SK-N-SH treated with all-trans-retinoic acid at 6 μM for 48 hours (cell line): ENCODE measurements around the gene UBL3.

Experiments used
- ATAC-seq: fragments of 200-7000 bp; cut with Tn5 transposase; 3 replicates; pipeline ENCODE4 v1.9.1; 2020; ENCODE audit warnings: mild to moderate bottlenecking, moderate library complexity
- BACH2 ChIP-seq: fragments of 250-450 bp; sonication (Bioruptor Pico); IDR thresholded peaks from 2 replicates; pipeline ENCODE4 v1.9.0; 2021; ENCODE audit warnings: mild to moderate bottlenecking, borderline replicate concordance
- CSDC2 ChIP-seq: fragments of 250-450 bp; sonication (Bioruptor Pico); IDR thresholded peaks from 2 replicates; pipeline ENCODE4 v1.5.0; 2020; ENCODE audit warnings: mild to moderate bottlenecking, moderate library complexity
- ISL1 ChIP-seq: fragments of 250-450 bp; sonication (Bioruptor Pico); IDR thresholded peaks from 2 replicates; pipeline ENCODE4 v2.1.2; 2022; ENCODE audit warnings: mild to moderate bottlenecking, moderate library complexity
- OSR1 ChIP-seq: fragments of 250-450 bp; sonication (Bioruptor Pico); IDR thresholded peaks from 2 replicates; pipeline ENCODE4 v1.8.0; 2022; ENCODE audit warnings: moderate library complexity, mild to moderate bottlenecking, inconsistent platforms
- RARB ChIP-seq: fragments of 250-450 bp; sonication (Bioruptor Pico); IDR thresholded peaks from 2 replicates; pipeline ENCODE4 v1.8.0; 2021; ENCODE audit warnings: mild to moderate bottlenecking, moderate library complexity
- SNAI2 ChIP-seq: fragments of 250-450 bp; sonication (Bioruptor Pico); IDR thresholded peaks from 2 replicates; pipeline ENCODE4 v1.5.0; 2020; ENCODE audit warnings: mild to moderate bottlenecking, moderate library complexity
- TOX ChIP-seq: fragments of 250-450 bp; sonication (Bioruptor Pico); IDR thresholded peaks from 2 replicates; pipeline ENCODE4 v1.8.0; 2021; ENCODE audit warnings: mild to moderate bottlenecking, moderate library complexity, borderline replicate concordance
- ZFP3 ChIP-seq: fragments of 250-450 bp; sonication (Bioruptor Pico); IDR thresholded peaks from 2 replicates; pipeline ENCODE4 v1.5.0; 2020; ENCODE audit warnings: mild to moderate bottlenecking, moderate library complexity
- ZFP30 ChIP-seq: fragments of 450-650 bp; formaldehyde crosslinking; IDR thresholded peaks from 2 replicates; pipeline ENCODE4 v1.5.0; 2022; ENCODE audit warnings: mild to moderate bottlenecking, moderate library complexity
- ZNF565 ChIP-seq: fragments of 450-650 bp; formaldehyde crosslinking; conservative IDR thresholded peaks from 2 replicates; pipeline ENCODE4 v1.5.0; 2020; ENCODE audit warnings: low read depth, mild to moderate bottlenecking, moderate library complexity
- ZNF70 ChIP-seq: fragments of 450-650 bp; formaldehyde crosslinking; IDR thresholded peaks from 2 replicates; pipeline ENCODE4 v1.5.0; 2020; ENCODE audit warnings: mild to moderate bottlenecking, moderate library complexity
- ZNF8 ChIP-seq: fragments of 450-650 bp; formaldehyde crosslinking; IDR thresholded peaks from 2 replicates; pipeline ENCODE4 v1.5.0; 2020; ENCODE audit warnings: mild to moderate bottlenecking, moderate library complexity
- TF ChIP-seq, protein P1 (sequence below): fragments of 250-450 bp; sonication (Bioruptor Pico); IDR thresholded peaks from 2 replicates; pipeline ENCODE4 v1.5.1; 2020; ENCODE audit warnings: low read depth, mild to moderate bottlenecking, moderate library complexity
- TF ChIP-seq, protein P2 (sequence below): fragments of 250-450 bp; sonication (Bioruptor Pico); IDR thresholded peaks from 2 replicates; pipeline ENCODE4 v1.5.1; 2021; ENCODE audit warnings: mild to moderate bottlenecking, moderate library complexity
- TF ChIP-seq, protein P3 (sequence below): fragments of 250-450 bp; sonication (Bioruptor Pico); IDR thresholded peaks from 2 replicates; pipeline ENCODE4 v1.8.0; 2021; ENCODE audit warnings: low read depth, mild to moderate bottlenecking, moderate library complexity, borderline replicate concordance
- TF ChIP-seq, protein P4 (sequence below): fragments of 250-450 bp; sonication (Bioruptor Pico); IDR thresholded peaks from 2 replicates; pipeline ENCODE4 v1.5.0; 2020; ENCODE audit warnings: mild to moderate bottlenecking, moderate library complexity
- TF ChIP-seq, protein P5 (sequence below): fragments of 250-450 bp; sonication (Bioruptor Pico); IDR thresholded peaks from 2 replicates; pipeline ENCODE4 v1.8.0; 2020; ENCODE audit warnings: mild to moderate bottlenecking, moderate library complexity, borderline replicate concordance

UBL3 gene

DNA sequence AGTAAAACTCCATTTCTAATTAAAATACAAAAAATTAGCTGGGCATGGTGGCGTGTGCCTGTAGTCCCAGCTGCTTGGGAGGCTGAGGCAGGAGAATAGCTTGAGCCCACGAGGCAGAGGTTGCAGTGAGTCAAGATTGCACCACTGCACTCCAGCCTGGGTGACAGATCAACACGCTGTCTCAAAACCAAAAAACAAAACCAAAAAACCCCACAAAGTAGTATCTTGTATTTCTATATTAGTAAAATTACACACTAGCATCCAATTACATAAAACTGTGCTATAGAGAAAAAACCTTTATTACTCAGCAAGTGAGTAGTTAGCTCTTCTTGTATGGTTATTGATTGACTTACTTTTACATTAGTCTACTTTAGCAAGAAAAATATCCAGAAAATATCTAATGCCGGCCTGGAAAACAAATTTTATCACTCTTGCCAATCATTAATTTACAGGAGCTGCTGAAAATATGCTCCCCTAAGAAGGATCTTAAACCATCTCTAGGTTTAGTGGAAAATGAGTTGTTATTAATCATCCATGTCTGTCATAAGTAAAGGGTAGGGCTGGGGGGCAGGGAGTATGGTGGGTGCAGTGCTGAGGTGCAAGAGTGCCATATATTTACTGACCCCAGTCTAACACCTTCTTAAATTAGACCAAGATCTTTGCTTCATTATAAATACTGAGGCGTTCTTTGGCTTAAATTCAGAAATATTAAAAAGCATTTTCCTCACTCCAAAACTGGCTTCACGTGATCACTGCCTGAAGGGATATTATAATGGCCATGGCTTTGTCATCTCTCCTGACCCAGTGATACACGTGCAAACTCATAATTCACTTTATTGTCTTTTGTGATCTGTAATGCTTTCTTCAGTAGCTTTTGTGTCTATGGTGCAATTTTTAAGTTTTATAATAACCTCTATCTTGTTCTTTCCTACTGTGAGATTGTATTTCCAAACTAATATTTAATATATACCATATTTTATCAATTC is 44.1 kb downstream of the UBL3 start (continued):
- TF ChIP-seq, protein P1, sequence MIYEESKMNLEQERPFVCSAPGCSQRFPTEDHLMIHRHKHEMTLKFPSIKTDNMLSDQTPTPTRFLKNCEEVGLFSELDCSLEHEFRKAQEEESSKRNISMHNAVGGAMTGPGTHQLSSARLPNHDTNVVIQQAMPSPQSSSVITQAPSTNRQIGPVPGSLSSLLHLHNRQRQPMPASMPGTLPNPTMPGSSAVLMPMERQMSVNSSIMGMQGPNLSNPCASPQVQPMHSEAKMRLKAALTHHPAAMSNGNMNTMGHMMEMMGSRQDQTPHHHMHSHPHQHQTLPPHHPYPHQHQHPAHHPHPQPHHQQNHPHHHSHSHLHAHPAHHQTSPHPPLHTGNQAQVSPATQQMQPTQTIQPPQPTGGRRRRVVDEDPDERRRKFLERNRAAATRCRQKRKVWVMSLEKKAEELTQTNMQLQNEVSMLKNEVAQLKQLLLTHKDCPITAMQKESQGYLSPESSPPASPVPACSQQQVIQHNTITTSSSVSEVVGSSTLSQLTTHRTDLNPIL (CRISPR knock-in tag): no peak
- TF ChIP-seq, protein P2, sequence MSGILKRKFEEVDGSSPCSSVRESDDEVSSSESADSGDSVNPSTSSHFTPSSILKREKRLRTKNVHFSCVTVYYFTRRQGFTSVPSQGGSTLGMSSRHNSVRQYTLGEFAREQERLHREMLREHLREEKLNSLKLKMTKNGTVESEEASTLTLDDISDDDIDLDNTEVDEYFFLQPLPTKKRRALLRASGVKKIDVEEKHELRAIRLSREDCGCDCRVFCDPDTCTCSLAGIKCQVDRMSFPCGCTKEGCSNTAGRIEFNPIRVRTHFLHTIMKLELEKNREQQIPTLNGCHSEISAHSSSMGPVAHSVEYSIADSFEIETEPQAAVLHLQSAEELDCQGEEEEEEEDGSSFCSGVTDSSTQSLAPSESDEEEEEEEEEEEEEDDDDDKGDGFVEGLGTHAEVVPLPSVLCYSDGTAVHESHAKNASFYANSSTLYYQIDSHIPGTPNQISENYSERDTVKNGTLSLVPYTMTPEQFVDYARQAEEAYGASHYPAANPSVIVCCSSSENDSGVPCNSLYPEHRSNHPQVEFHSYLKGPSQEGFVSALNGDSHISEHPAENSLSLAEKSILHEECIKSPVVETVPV (CRISPR knock-in tag): no peak
- TF ChIP-seq, protein P3, sequence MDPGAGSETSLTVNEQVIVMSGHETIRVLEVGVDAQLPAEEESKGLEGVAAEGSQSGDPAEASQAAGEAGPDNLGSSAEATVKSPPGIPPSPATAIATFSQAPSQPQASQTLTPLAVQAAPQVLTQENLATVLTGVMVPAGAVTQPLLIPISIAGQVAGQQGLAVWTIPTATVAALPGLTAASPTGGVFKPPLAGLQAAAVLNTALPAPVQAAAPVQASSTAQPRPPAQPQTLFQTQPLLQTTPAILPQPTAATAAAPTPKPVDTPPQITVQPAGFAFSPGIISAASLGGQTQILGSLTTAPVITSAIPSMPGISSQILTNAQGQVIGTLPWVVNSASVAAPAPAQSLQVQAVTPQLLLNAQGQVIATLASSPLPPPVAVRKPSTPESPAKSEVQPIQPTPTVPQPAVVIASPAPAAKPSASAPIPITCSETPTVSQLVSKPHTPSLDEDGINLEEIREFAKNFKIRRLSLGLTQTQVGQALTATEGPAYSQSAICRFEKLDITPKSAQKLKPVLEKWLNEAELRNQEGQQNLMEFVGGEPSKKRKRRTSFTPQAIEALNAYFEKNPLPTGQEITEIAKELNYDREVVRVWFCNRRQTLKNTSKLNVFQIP (CRISPR knock-in tag): no peak

DNA sequence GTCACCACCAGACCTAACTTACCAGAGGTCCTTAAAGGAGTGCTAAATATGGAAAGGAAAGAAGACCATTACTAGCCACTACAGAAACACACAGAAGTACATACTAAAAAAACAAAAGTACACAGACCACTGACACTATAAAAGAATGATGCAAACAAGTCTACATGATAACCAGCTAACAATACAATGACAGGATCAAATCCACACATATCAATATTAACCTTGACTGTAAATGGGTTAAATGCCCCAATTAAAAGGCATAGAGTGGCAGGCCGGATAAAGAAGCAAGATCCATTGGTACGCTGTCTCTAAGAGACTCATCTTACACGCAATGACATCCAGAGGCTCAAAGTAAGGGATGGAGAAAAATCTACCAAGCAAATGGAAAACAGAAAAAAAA is 47.2 kb downstream of the UBL3 start:
- TF ChIP-seq, protein P3 (CRISPR knock-in tag): no peak
- TF ChIP-seq, protein P4, sequence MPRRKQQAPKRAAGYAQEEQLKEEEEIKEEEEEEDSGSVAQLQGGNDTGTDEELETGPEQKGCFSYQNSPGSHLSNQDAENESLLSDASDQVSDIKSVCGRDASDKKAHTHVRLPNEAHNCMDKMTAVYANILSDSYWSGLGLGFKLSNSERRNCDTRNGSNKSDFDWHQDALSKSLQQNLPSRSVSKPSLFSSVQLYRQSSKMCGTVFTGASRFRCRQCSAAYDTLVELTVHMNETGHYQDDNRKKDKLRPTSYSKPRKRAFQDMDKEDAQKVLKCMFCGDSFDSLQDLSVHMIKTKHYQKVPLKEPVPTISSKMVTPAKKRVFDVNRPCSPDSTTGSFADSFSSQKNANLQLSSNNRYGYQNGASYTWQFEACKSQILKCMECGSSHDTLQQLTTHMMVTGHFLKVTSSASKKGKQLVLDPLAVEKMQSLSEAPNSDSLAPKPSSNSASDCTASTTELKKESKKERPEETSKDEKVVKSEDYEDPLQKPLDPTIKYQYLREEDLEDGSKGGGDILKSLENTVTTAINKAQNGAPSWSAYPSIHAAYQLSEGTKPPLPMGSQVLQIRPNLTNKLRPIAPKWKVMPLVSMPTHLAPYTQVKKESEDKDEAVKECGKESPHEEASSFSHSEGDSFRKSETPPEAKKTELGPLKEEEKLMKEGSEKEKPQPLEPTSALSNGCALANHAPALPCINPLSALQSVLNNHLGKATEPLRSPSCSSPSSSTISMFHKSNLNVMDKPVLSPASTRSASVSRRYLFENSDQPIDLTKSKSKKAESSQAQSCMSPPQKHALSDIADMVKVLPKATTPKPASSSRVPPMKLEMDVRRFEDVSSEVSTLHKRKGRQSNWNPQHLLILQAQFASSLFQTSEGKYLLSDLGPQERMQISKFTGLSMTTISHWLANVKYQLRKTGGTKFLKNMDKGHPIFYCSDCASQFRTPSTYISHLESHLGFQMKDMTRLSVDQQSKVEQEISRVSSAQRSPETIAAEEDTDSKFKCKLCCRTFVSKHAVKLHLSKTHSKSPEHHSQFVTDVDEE (CRISPR knock-in tag): no peak
- TF ChIP-seq BACH2 (CRISPR knock-in tag) (no peak), ZNF70 (CRISPR knock-in tag) (no peak), CSDC2 (CRISPR knock-in tag) (no peak), OSR1 (CRISPR knock-in tag) (no peak), SNAI2 (no peak)
- ATAC-seq: no peak

DNA sequence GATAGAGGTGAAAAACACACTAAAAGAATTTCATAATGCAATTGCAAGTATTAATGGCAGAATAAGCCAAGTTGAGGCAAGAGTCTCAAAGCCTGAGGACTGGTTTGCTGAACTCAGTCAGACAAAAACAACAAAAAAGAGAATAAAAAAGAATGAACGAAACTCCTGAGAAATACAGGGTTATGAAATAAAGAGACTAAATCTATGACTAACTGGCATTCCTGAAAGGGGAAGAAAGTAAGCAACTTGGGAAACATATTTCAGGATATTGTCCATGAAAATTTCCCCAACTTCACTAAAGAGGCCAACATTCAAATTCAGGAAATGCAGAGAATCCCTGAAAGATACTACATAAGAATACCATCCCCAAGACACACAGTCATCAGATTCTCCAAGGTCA is 47.8 kb downstream of the UBL3 start:
- ATAC-seq: no peak
- TF ChIP-seq BACH2 (CRISPR knock-in tag): no peak
- TF ChIP-seq SNAI2: no peak
- TF ChIP-seq ZFP3 (CRISPR knock-in tag): no peak
- TF ChIP-seq, all 23 proteins: peak for 0

DNA sequence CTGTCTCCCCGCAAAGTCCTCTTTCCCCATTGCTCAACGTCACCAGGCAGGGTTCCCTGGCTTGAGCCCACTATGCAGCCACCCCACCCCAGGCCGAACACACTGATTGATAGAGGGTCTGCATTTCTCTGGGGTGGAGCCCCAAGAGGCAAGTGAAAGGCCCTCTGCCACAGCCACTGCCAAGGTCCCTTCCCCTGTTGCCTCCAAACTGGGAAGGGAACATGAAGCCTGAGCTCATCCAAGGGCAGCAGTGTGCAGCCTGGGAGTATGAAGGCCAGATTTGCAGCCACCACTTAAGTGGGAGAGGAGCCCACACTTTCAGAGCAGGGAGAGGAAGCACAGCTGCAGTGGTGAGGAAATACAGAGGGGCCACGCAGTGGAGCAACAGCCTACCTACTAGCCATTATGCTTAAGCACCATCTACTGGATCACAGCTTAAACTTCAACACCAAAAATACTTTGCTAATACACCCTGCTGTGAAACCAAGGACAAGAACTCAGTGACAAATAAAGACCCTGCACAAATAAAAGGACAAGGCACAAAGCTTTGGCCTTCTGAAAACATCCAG is 48.6 kb downstream of the UBL3 start:
- no peak for ATAC-seq
- TF ChIP-seq ZFP30 (no peak), OSR1 (CRISPR knock-in tag) (no peak), ISL1 (CRISPR knock-in tag) (no peak), TOX (CRISPR knock-in tag) (no peak), ZNF8 (CRISPR knock-in tag) (no peak), ZNF565 (no peak), RARB (no peak)
- TF ChIP-seq, protein P5, sequence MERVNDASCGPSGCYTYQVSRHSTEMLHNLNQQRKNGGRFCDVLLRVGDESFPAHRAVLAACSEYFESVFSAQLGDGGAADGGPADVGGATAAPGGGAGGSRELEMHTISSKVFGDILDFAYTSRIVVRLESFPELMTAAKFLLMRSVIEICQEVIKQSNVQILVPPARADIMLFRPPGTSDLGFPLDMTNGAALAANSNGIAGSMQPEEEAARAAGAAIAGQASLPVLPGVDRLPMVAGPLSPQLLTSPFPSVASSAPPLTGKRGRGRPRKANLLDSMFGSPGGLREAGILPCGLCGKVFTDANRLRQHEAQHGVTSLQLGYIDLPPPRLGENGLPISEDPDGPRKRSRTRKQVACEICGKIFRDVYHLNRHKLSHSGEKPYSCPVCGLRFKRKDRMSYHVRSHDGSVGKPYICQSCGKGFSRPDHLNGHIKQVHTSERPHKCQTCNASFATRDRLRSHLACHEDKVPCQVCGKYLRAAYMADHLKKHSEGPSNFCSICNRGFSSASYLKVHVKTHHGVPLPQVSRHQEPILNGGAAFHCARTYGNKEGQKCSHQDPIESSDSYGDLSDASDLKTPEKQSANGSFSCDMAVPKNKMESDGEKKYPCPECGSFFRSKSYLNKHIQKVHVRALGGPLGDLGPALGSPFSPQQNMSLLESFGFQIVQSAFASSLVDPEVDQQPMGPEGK (CRISPR knock-in tag): no peak
- TF ChIP-seq, protein P1 (CRISPR knock-in tag): no peak
- TF ChIP-seq, protein P4 (CRISPR knock-in tag): no peak
